ENCODE results near the gene DDO.

- TF ChIP-seq CTCF (IDR thresholded peaks at IDR 0.05) (no peak), EP300 (IDR thresholded peaks at IDR 0.05) (no peak)
Observed at GRCh38 chr6:110392727-110393126, 22.6 kb downstream of the DDO start.

Data from tibial nerve (tissue), 4 donors.